Kidney (tissue), 14 donors: ENCODE data around the gene HSPA4. TPM values are rescaled to one million over a fixed set of nuclear protein-coding genes. Genes with fewer than 3 reads are reported as not detected.

Experiments
- DNase-seq, 5 donors: peaks; one replicate each; pipeline ENCODE4 v3.0.0-alpha.2; 2013 to 2020
- FAIRE-seq: peaks from 2 replicates; lab custom pipeline; 2012; peaks lifted over from hg19 to GRCh38; lab: Jason Lieb, UNC
- H3K27ac ChIP-seq, 2 donors: one replicate each; pipeline ENCODE4 v1.7.0; 2013; ENCODE audit warnings: low read depth in 2 of 2, low read length in 2 of 2, inconsistent platforms in 1 of 2
- H3K27me3 ChIP-seq: one replicate; pipeline ENCODE4 v1.7.1; 2013; ENCODE audit warnings: low read length, inconsistent platforms; ENCODE audit not compliant: control insufficient read depth, insufficient read depth
- H3K36me3 ChIP-seq, 3 donors: one replicate each; pipeline versions ENCODE4 v1.7.0 to v1.7.1; 2013; ENCODE audit warnings: low read length in 3 of 3, control low read depth in 1 of 3, inconsistent platforms in 1 of 3; ENCODE audit not compliant: insufficient read depth in 3 of 3, control insufficient read depth in 2 of 3
- H3K4me1 ChIP-seq, 3 donors: one replicate each; pipeline versions ENCODE4 v1.7.0 to v1.7.1; 2013; ENCODE audit warnings: low read length in 3 of 3, inconsistent platforms in 1 of 3, low read depth in 1 of 3; ENCODE audit not compliant: control insufficient read depth in 2 of 3, insufficient read depth in 2 of 3
- H3K4me3 ChIP-seq, 3 donors: one replicate each; pipeline versions ENCODE4 v1.7.0 to v1.8.1; 2013; ENCODE audit warnings: low read length in 3 of 3, control low read depth in 1 of 3, inconsistent platforms in 1 of 3
- H3K9ac ChIP-seq, 3 donors: one replicate each; pipeline versions ENCODE4 v1.7.0 to v1.7.1; 2013; ENCODE audit warnings: low read length in 3 of 3, control low read depth in 1 of 3, inconsistent platforms in 1 of 3
- H3K9me3 ChIP-seq, 3 donors: one replicate each; pipeline versions ENCODE4 v1.7.0 to v1.7.1; 2013; ENCODE audit warnings: low read length in 3 of 3, control low read depth in 1 of 3, inconsistent platforms in 1 of 3; ENCODE audit not compliant: control insufficient read depth in 2 of 3, insufficient read depth in 1 of 3
- CTCF ChIP-seq: IDR thresholded peaks from 3 replicates; pipeline ENCODE4 v1.5.1; 2012; ENCODE audit warnings: mild to moderate bottlenecking, moderate library complexity, borderline replicate concordance; ENCODE audit not compliant: insufficient read depth; ENCODE audit errors: extremely low read depth
- intact Hi-C: fragments of 100-400 bp; cut with DNase I; formaldehyde crosslinking; loops from one replicate; pipeline ENCODE4 v1.11.1; 2022
- polyA plus RNA-seq: library from polyadenylated mRNA; stranded (reverse); fragments of 350-450 nt; fragmentation: Illumina TruSeq; extraction: RNeasy Lipid Tissue Mini Kit (QIAGEN cat#74804); gene quantifications from one replicate; pipeline ENCODE4 v1.2.3, GENCODE V29; 2014; ENCODE audit warnings: low read depth, low replicate concordance; ENCODE audit not compliant: insufficient read depth
- total RNA-seq: library from RNA; stranded (reverse); fragmentation: NEBNext Ultra II Directional; extraction: Animal tissue kit (Norgen Biotek cat#: 25700); gene quantifications from one replicate; pipeline ENCODE4 v1.2.1, GENCODE V29; 2021
- donor health status: control.
- donor health status: control.
- donor health status: control.
- donor health status: control.
- donor health status: control.
- donor health status: DM: yes; HTN: yes; CAD: no.
- donor health status: Normal renal cell carcinoma (clear cell type).

Gene HSPA4
- total and polyA plus RNA-seq, 2 donors from 2014 or later, result 79.7 to 81.5 TPM

GRCh38 chr5:133072021-133072420, 20.2 kb downstream of the HSPA4 start:
- Histone ChIP-seq H3K36me3 (peaks cover 0 to 47% (median 26%) of the 10 kb centered on the region in 3 donors), H3K9ac (no peak overlapping the region), H3K4me3 (no peak overlapping the region), H3K9me3 (no peaks in the 10 kb centered on the region), H3K4me1 (no peaks in the 10 kb centered on the region), H3K27ac (no peak overlapping the region), H3K27me3 (no peaks in the 10 kb centered on the region)
- no peak for TF ChIP-seq CTCF
- FAIRE-seq, result no peak
- intact Hi-C loops, result no loop called here
- no peak for DNase-seq

- no peak for FAIRE-seq
- H3K9me3 ChIP-seq, result no peaks in the 10 kb centered on the region
- no peak for DNase-seq
- no peaks in the 10 kb centered on the region for H3K27me3 ChIP-seq
- H3K4me1 ChIP-seq, result no peaks in the 10 kb centered on the region
- peaks cover 0 to 30% (median 10%) of the 10 kb centered on the region in 3 donors for H3K36me3 ChIP-seq
- intact Hi-C loops, result no loop called here
- TF ChIP-seq CTCF, result no peak
- H3K4me3 ChIP-seq, result no peak overlapping the region
- H3K9ac ChIP-seq, result no peak overlapping the region
- H3K27ac ChIP-seq, result no peak overlapping the region
Observed at GRCh38 chr5:133075572-133076536, 24.0 kb downstream of the HSPA4 start.

GRCh38 chr5:133079048-133079447, 27.2 kb downstream of the HSPA4 start:
- peaks cover 0 to 13% (median 4%) of the 10 kb centered on the region in 3 donors for H3K36me3 ChIP-seq
- no peak overlapping the region for H3K9ac ChIP-seq
- no peak overlapping the region for H3K4me3 ChIP-seq
- H3K4me1 ChIP-seq, result no peaks in the 10 kb centered on the region
- no peak for FAIRE-seq
- no peak for DNase-seq
- H3K27me3 ChIP-seq, result no peaks in the 10 kb centered on the region
- no peak for TF ChIP-seq CTCF
- no peak overlapping the region for H3K27ac ChIP-seq
- no peaks in the 10 kb centered on the region for H3K9me3 ChIP-seq
- intact Hi-C loops, result no loop called here
